HepG2 (cell line): ENCODE results near the gene MRFAP1L1. TPM values are rescaled to one million over a fixed set of nuclear protein-coding genes. Genes with fewer than 3 reads are reported as not detected.
A peak's percentile ranks its signal among the peaks of the same experiment; 100 is the strongest.

Experiments used
- ATM ChIP-seq: fragments of 450-650 bp; IDR thresholded peaks from 2 replicates; pipeline ENCODE4 v1.7.1; 2017; ENCODE audit warnings: mild to moderate bottlenecking, borderline replicate concordance
- CBX1 ChIP-seq: IDR thresholded peaks from one replicate; pipeline ENCODE4 v1.6.1; 2016; ENCODE audit warnings: antibody characterized with exemption, low read depth
- FIP1L1 ChIP-seq: fragments of 200-400 bp; formaldehyde crosslinking; IDR thresholded peaks from 2 replicates; pipeline ENCODE4 v1.6.1; 2018; ENCODE audit warnings: low read depth, mild to moderate bottlenecking, low read length, moderate library complexity, borderline replicate concordance; ENCODE audit not compliant: insufficient read depth
- JDP2 ChIP-seq: sonication (generic); formaldehyde crosslinking; IDR thresholded peaks from 2 replicates; pipeline ENCODE4 v1.8.1; 2022; ENCODE audit warnings: missing genetic modification reagents, borderline replicate concordance
- PLRG1 ChIP-seq: fragments of 450-650 bp; conservative IDR thresholded peaks from 2 replicates; pipeline ENCODE4 v1.6.1; 2016
- YEATS2 ChIP-seq: sonication (generic); formaldehyde crosslinking; IDR thresholded peaks from 2 replicates; pipeline ENCODE4 v1.4.0; 2020; ENCODE audit warnings: missing genetic modification reagents, borderline replicate concordance
- ZBTB38 ChIP-seq: sonication (generic); formaldehyde crosslinking; IDR thresholded peaks from 2 replicates; pipeline ENCODE4 v1.5.1; 2020; ENCODE audit warnings: mild to moderate bottlenecking, missing genetic modification reagents
- ZFP41 ChIP-seq: sonication (generic); formaldehyde crosslinking; IDR thresholded peaks from 2 replicates; pipeline ENCODE4 v1.4.0; 2020; ENCODE audit warnings: mild to moderate bottlenecking, missing genetic modification reagents, borderline replicate concordance
- ZKSCAN5 ChIP-seq: sonication (generic); formaldehyde crosslinking; IDR thresholded peaks from 2 replicates; pipeline ENCODE4 v1.5.1; 2020; ENCODE audit warnings: mild to moderate bottlenecking, missing genetic modification reagents
- ZNF136 ChIP-seq: sonication (generic); formaldehyde crosslinking; IDR thresholded peaks from 2 replicates; pipeline ENCODE4 v1.8.1; 2022; ENCODE audit warnings: low read depth, mild to moderate bottlenecking, moderate library complexity, missing genetic modification reagents
- ZNF224 ChIP-seq: sonication (generic); formaldehyde crosslinking; IDR thresholded peaks from 2 replicates; pipeline ENCODE4 v1.5.0; 2020; ENCODE audit warnings: mild to moderate bottlenecking, missing genetic modification reagents
- ZNF3 ChIP-seq: IDR thresholded peaks from 2 replicates; pipeline ENCODE4 v1.7.0; 2017; ENCODE audit warnings: inconsistent platforms
- ZNF326 ChIP-seq: sonication (generic); formaldehyde crosslinking; IDR thresholded peaks from 2 replicates; pipeline ENCODE4 v1.4.0; 2020; ENCODE audit warnings: missing genetic modification reagents, borderline replicate concordance
- ZNF343 ChIP-seq: sonication (generic); formaldehyde crosslinking; IDR thresholded peaks from 2 replicates; pipeline ENCODE4 v1.4.0; 2020; ENCODE audit warnings: mild to moderate bottlenecking, missing genetic modification reagents
- ZNF430 ChIP-seq: sonication (generic); formaldehyde crosslinking; IDR thresholded peaks from 2 replicates; pipeline ENCODE4 v1.9.0; 2021; ENCODE audit warnings: mild to moderate bottlenecking, missing genetic modification reagents
- ZNF775 ChIP-seq: sonication (generic); formaldehyde crosslinking; IDR thresholded peaks from 2 replicates; pipeline ENCODE4 v1.4.0; 2020; ENCODE audit warnings: missing genetic modification reagents, mild to moderate bottlenecking, moderate library complexity, borderline replicate concordance
- ZSCAN21 ChIP-seq: sonication (generic); formaldehyde crosslinking; IDR thresholded peaks from 2 replicates; pipeline ENCODE4 v1.8.0; 2022; ENCODE audit warnings: mild to moderate bottlenecking, missing genetic modification reagents, moderate library complexity, borderline replicate concordance
- ZUFSP ChIP-seq: sonication (generic); formaldehyde crosslinking; IDR thresholded peaks from 2 replicates; pipeline ENCODE4 v1.9.0; 2021; ENCODE audit warnings: missing genetic modification reagents, mild to moderate bottlenecking, borderline replicate concordance
- polyA plus RNA-seq, 8 experiments: library from polyadenylated mRNA; depleted of rRNA in 3 of 8; stranded (reverse) in 7 of 8; unstranded in 1 of 8; fragments of >200 nt; fragmentation: Illumina TruSeq in 4 of 8; extraction: Trizol in 4 of 8; gene quantifications; 2 replicates each; pipeline versions ENCODE4 v1.2.1 to v1.2.3, GENCODE V29; 2011 to 2016; ENCODE audit warnings: low read depth in 4 of 8, missing spikeins in 1 of 8, mixed read lengths in 1 of 8; ENCODE audit not compliant: insufficient read depth in 1 of 8
- total RNA-seq, 5 experiments: library from RNA; depleted of rRNA; stranded (reverse); fragments of >200 nt; fragmentation: Illumina TruSeq; extraction: Trizol; gene quantifications; 2 replicates each; pipeline ENCODE4 v1.2.3, GENCODE V29; 2016; ENCODE audit warnings: low read depth in 1 of 5
- TF ChIP-seq, protein P1 (sequence below): sonication (generic); formaldehyde crosslinking; IDR thresholded peaks from 2 replicates; pipeline ENCODE4 v1.8.0; 2023; ENCODE audit warnings: mild to moderate bottlenecking, missing genetic modification reagents
- TF ChIP-seq, protein P2 (sequence below): sonication (generic); formaldehyde crosslinking; IDR thresholded peaks from 2 replicates; pipeline ENCODE4 v1.9.0; 2021; ENCODE audit warnings: missing genetic modification reagents, borderline replicate concordance
- TF ChIP-seq, protein P3 (sequence below): IDR thresholded peaks from 2 replicates; pipeline ENCODE4 v1.6.1; 2016; ENCODE audit warnings: control low read depth
- TF ChIP-seq, protein P4 (sequence below): sonication (generic); formaldehyde crosslinking; IDR thresholded peaks from 2 replicates; pipeline ENCODE4 v1.5.0; 2020; ENCODE audit warnings: missing genetic modification reagents

The MRFAP1L1 gene
- total and polyA plus RNA-seq, 2 of the 13 experiments (the other 11 are each of a cell fraction or from before 2014, with no cell fraction given) = 44.8 to 76.6 TPM

GRCh38 chr4:6695660-6696610 is 13.7 kb downstream of the MRFAP1L1 start (continued):
- TF ChIP-seq, protein P1, sequence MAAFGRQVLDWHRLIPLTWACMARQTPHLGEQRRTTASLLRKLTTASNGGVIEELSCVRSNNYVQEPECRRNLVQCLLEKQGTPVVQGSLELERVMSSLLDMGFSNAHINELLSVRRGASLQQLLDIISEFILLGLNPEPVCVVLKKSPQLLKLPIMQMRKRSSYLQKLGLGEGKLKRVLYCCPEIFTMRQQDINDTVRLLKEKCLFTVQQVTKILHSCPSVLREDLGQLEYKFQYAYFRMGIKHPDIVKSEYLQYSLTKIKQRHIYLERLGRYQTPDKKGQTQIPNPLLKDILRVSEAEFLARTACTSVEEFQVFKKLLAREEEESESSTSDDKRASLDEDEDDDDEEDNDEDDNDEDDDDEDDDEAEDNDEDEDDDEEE = no peak; the same call in 1 of the 2 replicates
- TF ChIP-seq ZNF775 (CRISPR knock-in tag) (no peak), CBX1 (peak; percentile 68), ZNF343 (CRISPR knock-in tag) (no peak), ZNF326 (CRISPR knock-in tag) (no peak), ZFP41 (CRISPR knock-in tag) (no peak), ZSCAN21 (0 out of 2 replicates have a peak, but pooled peaks have one; percentile 57), ZBTB38 (CRISPR knock-in tag) (peak; percentile 73; the same call in 1 of the 2 replicates), YEATS2 (CRISPR knock-in tag) (peak; percentile 82; the same call in 1 of the 2 replicates), ZKSCAN5 (CRISPR knock-in tag) (no peak), FIP1L1 (no peak), JDP2 (CRISPR knock-in tag) (no peak), ATM (no peak), ZNF430 (CRISPR knock-in tag) (peak; percentile 94; the same call in 1 of the 2 replicates), PLRG1 (no peak), ZNF136 (peak; percentile 86), ZNF224 (CRISPR knock-in tag) (no peak), ZNF3 (CRISPR knock-in tag) (0 out of 2 replicates have a peak, but pooled peaks have one; percentile 34), ZUFSP (no peak)
- TF ChIP-seq, protein P2, sequence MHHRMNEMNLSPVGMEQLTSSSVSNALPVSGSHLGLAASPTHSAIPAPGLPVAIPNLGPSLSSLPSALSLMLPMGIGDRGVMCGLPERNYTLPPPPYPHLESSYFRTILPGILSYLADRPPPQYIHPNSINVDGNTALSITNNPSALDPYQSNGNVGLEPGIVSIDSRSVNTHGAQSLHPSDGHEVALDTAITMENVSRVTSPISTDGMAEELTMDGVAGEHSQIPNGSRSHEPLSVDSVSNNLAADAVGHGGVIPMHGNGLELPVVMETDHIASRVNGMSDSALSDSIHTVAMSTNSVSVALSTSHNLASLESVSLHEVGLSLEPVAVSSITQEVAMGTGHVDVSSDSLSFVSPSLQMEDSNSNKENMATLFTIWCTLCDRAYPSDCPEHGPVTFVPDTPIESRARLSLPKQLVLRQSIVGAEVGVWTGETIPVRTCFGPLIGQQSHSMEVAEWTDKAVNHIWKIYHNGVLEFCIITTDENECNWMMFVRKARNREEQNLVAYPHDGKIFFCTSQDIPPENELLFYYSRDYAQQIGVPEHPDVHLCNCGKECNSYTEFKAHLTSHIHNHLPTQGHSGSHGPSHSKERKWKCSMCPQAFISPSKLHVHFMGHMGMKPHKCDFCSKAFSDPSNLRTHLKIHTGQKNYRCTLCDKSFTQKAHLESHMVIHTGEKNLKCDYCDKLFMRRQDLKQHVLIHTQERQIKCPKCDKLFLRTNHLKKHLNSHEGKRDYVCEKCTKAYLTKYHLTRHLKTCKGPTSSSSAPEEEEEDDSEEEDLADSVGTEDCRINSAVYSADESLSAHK (CRISPR knock-in tag) = no peak
- TF ChIP-seq, protein P3, sequence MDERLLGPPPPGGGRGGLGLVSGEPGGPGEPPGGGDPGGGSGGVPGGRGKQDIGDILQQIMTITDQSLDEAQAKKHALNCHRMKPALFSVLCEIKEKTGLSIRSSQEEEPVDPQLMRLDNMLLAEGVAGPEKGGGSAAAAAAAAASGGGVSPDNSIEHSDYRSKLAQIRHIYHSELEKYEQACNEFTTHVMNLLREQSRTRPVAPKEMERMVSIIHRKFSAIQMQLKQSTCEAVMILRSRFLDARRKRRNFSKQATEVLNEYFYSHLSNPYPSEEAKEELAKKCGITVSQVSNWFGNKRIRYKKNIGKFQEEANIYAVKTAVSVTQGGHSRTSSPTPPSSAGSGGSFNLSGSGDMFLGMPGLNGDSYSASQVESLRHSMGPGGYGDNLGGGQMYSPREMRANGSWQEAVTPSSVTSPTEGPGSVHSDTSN (CRISPR knock-in tag) = no peak
- TF ChIP-seq, protein P4, sequence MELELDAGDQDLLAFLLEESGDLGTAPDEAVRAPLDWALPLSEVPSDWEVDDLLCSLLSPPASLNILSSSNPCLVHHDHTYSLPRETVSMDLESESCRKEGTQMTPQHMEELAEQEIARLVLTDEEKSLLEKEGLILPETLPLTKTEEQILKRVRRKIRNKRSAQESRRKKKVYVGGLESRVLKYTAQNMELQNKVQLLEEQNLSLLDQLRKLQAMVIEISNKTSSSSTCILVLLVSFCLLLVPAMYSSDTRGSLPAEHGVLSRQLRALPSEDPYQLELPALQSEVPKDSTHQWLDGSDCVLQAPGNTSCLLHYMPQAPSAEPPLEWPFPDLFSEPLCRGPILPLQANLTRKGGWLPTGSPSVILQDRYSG (CRISPR knock-in tag) = no peak; the same call in 1 of the 2 replicates
